NCI-H1436 treated with DMSO at 0.1 percent for 48 hours (cell line): Measurements from ENCODE around the gene AGMO.

Source experiments
- DNase-seq: peaks from one replicate; lab custom pipeline; 2025; lab: John Stamatoyannopoulos, UW

AGMO gene

DNA sequence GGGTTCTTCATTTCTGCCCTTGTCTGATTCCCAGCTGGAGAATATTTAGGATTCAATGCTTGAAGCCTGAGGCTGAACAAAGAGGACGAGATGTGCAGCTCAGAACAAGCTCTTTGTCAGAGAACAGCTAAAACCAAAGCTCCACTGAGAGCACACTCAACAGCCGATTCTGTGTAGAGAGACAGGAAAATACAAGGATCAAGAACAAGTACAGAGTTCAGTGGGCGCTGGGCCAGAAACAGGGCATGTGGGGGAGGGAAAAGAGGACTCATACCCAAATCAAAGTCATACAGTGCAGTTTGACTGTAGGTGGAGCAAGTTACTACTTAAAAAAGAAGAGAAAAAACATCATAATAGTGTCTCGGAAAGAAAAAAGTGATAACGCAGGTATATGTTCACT is at the start of gene AGMO:
TSS of gene AGMO (minus strand) at position 181 of the 400 bp plus-strand sequence.
- DNase-seq, result no peak

DNA sequence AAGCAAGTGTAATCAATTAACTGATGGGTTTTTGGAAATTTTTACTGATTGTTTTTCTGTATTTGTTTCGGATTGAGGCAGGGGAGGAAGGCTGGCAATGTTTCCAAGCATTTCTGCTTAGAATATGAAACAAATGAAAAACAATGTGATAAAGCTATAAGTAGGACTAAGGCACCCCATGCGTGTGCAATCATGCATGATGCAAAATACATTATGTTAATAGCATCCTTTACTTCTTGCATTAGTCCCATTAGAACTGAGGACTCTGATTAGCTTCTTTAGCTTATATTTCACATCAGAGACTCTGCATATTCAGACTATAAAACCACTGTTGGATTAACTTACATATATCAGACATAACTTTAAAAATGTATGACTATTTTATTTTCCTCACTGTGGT is 48.7 kb upstream of the AGMO start:
- no peak for DNase-seq

DNA sequence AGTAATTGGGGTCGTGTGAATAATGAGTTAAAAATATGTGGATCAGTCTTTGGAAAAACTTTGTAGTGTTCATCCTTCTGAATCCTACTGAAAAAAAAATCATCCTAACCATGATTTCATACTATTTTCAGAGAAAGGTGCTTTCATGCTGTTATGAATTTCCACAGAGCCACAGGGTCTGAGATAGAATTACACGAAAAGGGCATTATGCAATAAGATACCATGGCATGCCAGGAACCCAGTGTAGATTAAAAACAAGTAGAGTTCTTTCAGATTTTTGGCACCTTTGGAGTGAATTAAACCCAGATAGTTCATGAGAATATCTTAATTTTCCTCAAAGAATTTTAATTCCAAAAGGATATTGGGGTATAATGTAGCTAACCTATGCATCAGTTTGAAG is 47.5 kb upstream of the AGMO start:
- DNase-seq, result no peak

DNA sequence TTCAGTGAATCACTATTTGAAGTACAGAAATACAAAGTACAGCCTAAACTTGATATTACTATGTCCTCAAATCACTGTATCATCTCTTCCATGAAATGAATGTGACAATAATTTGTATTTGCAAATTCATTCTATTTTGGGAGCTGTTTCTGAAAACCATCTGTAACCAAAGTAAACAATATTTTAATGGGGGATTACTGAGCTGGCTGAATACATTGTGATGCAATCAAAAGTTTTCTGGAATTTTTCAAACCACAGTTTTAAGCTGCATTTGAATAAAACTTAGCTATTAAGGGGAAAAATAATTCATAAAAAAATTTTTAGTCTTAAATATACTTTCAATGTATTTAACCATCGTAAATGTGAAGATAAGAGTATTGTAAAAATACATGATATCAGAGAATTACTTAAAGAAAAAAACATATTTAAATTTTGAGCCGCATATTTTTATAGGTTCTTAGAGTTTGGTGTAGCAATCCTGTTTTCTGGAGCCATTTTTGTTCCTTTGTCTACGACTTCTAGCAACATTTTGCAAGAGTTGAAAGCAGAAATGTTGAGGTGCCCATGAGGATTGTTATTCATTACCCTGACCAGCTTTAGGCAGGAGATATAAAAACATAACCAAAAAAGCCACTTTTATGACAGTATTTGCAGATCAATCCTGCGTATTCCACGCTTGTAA is 45.9 kb upstream of the AGMO start:
- DNase-seq, result no peak

DNA sequence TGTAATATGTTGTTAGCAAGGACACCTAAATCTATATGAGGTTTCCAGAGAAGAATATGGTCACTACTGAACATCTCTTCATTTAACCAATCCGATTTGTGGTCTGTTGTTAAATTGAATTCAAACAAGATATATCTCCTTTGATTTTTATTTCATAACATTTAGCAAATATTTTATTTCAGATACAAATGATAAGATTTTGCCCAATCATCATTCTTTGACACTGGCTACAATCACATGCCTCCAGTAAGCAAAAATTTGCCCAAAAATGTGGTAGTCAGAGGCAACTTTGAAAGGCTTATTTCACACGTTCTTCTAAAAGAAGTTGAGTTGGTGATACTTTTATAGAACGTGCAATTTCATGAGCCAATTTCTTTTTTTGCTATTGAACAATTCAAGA is 44.7 kb upstream of the AGMO start:
- no peak for DNase-seq

DNA sequence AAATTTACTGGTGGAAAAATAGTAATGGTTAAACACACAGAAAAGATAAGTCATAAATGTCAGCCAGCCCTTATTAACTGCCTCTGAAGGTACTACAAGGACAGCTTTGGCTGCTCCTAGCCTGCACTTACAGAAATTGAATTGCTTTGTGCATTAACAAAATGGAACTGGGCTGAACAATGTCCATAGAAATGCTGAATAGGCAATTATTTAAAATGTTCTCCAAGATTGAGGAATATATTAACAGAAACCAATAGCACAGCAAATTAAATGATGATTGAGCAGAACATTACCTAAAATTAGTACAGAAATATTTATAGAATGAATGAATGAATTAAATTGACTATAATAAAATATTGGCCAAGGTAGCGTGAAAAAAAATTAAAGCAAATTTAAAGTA is 42.4 kb upstream of the AGMO start:
- no peak for DNase-seq

DNA sequence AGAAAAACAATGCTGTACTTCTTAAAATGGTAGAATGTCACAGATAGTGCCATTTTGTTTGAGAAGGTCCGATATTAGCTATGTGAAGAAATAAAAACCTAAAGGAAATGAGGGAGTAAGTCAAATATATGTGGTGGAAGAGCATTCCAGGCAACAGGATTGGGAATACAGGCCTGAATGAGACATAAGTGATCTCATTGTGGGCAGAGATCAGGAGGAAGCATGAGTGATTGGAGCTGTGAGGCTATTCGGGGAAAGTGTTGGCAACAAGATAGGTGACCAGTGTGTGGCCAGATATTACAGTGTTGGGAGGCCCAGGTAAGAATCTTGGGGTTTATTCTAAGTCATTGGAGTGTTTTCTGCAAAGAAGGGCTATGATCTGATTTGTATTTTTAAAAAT is 41.3 kb upstream of the AGMO start:
- DNase-seq, result no peak

DNA sequence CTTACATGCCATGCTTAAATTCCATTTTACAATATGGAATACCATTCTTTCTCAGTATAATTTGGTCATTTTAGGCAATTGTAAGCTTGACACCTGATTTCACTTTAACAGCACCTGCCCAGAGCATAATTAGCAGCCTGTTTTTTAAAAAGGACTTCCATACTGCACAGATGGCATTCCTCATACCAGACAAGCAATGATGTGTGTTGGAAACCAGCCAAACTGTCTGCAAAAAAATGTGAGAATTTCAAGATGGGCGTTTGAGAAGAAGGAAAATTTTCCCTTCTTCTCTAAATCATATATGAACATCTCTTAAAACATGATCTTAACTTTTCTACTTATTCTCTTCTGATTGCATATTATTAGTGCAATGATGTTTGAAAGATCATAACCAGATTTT is 40.4 kb upstream of the AGMO start:
- no peak for DNase-seq

DNA sequence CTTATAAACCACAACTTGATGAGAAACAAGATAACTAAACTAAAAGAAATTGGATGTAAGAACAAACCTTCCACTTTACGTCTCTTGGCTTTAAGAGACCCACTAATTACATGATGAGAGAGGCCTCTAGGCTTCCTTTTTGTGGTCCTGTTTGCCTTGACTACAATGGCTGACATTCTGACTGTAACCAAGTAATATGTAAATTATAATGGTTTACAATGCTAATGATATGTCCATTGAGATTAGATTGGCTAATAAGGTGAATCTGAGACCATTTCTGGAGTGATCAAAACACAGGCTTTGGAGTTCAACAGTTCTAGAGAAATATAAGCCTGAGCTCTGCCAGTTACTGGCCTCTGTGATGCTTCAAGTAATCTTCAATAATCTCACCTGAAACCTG is 39.4 kb upstream of the AGMO start:
- no peak for DNase-seq

DNA sequence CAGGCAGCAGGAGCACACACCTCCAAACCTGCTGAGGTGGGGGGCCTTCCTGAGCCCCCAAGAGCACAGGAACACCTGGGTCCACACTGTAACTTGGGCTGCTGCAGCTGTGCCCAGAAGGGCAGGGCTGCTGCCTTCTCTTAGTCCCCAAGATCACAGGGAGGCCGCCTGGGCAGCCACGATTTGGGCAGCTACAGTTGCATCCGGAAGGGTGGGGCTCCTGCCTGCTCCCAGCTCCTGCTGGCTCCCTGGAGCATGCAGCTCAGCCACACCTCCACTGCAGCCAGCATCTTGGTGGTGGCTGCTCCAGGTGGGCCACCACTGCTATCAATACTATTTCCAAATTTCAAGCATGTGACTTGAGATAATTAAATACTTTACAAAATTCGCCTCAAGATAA is 38.5 kb upstream of the AGMO start:
- no peak for DNase-seq

DNA sequence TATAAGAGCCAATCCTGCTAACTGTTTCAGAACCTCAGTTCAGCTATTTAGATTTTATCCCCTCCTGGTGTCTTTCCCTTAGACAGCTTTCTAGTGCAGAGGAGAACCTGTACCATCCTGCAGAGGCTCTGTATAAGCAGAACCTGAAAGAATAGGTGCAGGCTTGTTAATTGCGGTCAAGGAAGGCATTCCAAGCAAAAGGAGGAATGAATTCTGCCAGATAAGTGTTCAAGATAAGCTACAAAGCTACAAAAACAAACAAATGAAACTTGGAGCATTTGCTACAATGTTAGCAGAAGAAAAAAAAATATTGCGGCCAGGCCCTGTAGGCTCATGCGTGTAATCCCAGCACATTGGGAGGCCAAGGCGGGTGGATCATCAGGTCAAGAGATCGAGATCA is 32.6 kb upstream of the AGMO start:
- no peak for DNase-seq

DNA sequence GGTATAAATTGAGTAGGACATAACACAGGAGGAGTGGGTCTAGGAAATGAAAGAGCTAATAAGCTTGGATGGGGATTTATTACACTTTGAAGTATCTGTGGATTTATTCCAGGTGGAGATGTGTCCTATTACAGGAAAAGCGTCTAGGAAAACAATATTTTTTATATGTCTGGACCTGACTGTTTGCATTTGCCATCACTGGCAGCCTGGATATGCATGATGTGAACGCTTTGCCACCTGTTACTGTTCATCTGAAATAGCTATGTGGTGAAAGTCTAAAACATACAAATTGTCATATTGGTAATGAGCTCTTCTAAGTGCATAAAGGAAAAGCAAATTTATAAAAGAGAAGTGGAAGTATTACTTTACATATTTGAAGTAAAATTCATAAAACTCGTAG is 31.6 kb upstream of the AGMO start:
- DNase-seq, result no peak

DNA sequence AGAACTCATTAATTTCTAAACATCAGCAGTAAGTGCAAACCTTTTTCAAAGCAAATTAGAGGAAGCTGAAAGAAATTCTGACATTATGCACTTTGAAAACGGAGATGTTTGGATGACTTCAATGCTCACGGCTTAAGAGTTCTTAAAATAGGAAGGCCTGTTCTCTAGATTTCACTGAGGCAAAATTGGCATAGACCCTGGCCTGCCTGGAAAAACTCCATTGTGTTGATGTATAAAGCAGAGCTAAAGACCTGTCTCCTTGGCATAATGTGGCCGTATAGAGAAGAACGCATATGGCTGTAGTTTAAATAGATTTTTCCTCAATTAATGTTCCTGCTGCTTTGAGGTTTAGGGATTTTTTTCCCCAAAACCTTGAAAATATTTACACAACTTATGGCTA is 24.5 kb upstream of the AGMO start:
- DNase-seq, result no peak

DNA sequence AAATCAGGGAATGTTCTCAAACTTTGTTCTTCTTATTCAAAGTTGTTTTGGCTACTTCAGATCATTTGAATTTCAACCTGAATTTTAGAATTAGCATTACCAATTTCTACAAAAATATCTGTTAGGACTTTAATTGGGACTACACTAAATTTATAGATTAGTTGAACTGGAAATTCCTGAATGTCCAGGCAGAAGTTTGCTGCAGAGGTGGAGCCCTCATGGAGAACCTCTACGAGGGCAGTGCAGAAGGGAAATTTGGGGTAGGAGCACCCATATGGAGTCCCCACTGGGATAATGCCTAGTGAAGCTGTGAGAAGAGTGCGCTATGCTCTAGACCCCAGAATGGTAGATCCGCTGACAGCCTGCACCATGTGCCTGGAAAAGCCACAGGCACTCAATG is 22.8 kb upstream of the AGMO start:
- no peak for DNase-seq

DNA sequence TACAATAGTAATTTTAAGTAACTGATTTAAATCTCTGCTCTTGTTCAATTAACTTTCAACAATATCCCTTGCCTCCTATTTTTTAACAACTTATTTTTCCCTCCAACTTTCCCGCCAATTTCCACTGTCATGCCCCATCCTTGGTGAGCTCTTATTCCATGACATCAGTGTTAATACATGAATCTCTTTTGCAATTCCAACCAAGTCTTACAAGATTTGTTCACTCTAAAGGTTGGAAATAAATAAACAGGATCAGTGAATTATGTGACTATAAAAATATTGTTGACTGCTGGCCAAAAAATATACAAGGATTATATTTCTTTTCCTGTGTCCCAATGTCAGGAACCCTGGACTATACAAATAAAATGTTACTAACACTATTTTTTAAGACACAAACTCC is 21.0 kb upstream of the AGMO start:
- no peak for DNase-seq

DNA sequence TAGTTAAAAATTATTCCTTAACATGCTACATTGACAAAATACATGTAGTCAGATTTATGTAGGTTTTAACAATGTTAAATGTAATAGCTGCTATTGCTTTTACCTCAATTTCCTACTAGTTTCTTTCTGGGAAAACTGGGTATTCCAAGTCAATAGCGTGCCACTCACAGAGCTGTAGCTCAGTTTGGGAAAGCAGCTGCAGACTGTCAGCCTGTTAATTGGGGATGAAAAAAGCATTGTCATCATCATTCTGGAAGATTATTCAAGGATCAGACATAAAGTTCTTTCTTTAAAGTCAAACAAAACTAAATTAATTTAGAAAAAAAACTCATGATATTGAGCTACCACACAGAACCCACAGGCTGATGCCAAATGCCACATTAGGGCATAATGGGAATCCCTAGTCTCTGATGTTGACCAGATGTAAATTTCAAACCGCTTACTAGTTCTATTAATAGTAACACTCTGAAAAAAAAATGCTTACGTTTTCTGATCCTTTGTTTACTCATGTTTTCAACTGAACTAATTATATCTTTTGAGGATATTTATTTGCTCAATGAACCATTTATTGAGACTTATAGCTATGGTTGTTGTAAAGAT is 19.6 kb upstream of the AGMO start:
- no peak for DNase-seq

DNA sequence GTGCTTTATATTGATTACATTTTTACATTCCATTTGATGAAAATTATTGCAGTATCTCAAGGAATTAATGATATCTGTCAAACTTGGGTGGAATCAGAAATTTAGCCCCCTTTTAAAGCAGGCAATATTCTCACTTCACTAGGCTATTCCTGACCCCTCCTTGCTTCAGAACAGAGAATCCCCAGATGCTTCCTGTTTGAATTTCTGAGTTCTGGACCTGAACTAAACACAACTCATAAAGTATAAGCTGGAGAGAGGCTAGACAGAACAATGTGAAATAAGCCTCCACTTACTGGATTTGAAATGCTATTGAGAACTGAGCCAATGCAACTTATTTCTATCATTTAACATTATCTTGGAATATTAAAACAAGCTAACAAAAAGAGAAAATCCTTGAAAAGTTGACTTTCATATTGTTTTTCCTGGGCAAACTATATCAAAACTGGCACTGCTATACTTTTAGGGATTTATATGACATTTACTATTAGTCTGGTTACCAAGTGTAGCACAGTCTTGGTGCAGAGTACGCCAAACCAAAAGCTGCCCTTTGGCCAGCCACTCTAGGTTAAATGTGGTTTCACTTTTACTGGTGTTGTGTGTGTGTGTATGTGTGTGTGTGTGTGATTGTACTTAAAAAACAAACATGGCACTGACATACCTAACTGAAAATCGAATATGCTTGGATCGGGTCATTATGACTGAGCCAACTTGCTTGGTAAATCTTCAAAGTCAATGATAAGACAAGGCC is 19.0 kb upstream of the AGMO start:
- no peak for DNase-seq

DNA sequence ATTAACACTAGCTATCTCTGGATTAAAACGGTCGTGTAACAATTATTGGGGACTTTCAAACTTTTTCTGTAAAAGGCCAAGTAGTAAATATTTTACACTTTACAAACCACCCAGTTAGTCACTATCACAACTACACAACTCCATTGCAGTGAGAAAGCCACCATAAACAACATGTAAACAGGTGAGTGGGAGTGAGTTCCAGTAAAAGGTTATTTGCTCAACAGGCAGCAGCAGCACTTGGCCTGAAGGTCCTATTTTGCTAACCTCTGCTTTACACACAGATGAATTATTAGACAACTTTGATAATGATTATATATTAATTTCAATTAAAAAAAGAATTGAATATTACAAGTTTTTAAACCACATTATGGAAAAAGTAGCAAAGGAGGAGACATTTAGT is 15.8 kb upstream of the AGMO start:
- DNase-seq, result no peak

DNA sequence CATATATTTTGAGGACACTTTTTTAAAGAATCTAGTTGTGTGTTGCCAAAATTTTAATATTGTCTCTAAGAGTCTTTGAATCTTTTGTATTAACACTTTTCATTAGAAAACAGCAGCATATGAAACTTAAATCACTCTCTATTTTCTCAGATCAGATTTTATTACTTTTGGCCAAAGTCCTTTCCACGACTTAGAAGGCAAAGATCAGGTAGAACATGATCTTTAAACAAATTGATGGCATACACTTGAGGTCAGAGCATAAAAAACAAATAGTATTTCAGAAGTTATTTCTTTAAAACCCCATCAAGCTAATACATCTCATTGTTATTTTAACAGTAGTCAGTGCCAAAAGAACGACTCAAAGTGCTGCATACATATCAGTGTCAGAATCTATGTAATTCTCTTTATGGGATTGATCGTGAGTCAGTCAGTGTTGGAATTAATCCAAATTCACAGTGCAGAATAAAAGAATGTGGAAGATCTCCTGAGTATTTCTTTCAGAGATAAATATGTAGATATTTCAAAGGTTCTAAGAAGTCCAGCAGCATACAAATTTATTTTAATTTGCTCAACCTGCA is 9.6 kb upstream of the AGMO start:
- no peak for DNase-seq

DNA sequence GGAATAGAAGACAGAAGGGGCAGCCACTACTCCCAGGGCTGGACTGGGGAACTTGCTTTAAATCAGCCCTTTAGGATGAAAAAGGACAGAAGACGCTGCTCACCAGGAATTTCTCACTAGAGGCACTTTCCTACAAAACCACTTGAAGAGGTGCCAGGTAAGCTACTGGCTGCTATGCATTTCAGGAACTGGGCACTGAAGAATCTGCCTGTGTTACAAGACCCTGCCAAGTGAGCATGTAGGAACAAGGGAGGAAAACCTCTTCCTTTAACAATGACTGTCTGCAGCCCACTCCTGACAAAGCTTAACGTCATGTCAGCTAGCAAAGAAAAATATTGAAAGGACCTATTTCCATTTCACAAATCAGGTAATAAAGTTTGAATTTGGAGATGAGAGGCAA is 5.8 kb upstream of the AGMO start:
- DNase-seq, result no peak

DNA sequence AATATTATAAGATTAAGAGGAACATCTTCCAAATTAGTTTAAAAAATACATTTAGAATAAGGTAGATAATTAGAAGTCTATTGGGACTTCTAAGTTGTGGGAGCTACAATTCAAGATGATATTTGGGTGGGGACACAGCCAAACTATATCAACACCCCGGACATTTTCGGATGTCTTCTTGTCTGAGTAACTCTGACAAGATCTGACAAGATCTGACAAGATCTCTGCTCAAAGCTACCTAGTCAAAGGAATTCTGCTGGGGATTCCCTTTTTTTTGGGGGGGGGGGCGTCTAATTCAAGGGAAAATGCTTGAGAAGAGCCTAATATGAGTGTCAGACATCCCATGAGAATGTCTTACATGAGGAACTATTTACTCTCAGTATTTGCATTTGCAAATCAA is 5.2 kb upstream of the AGMO start:
- no peak for DNase-seq

DNA sequence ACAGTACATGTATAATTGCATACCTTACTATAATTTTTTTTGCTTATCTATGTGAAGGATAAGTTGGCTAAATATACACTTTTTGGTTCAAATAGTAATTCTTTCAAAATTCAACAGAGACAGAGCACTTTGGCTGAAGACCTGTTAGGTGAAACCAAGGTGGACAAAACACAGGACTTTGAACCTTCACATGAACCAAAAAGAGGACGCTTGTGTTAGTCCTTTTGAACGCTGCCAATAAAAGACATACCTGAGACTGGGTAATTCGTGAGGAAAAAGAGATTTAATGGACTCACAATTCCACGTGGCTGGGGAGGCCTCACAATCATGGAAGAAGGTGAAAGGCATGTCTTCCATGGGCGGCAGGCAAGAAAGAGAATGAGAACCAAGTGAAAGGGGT is 4.7 kb upstream of the AGMO start:
- no peak for DNase-seq

DNA sequence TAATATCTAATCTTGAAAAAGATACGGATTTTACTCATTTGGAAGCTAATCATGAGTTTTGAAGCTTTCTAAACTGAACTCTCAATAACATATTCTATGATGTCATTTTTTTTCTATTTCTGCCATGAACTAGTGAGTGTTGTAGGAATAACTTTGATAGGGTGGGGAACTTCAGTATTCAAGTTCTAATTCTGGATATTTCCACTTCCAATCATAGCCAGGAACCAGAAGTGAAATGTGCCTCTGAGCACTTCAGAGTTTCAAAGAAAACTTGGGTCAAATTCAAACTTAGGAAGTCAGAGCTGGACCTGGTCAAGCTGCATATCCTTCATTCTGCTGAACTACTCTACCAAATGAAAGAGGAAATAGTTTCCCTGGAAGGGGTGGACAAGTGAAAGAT is 847 bp downstream of the AGMO start:
- no peak for DNase-seq
